HFF-Myc (cell line): ENCODE measurements around the gene HNRNPH3.

Source experiments
- DNase-seq: peaks from one replicate; pipeline ENCODE4 v3.0.0-alpha.2; 2011; ENCODE audit warnings: low read depth; ENCODE audit errors: extremely low read depth
- H3K4me3 ChIP-seq: replicated peaks from 2 replicates; pipeline ENCODE4 v1.5.1; 2011; ENCODE audit warnings: low read depth, mild to moderate bottlenecking, control low read depth, low read length
- TF ChIP-seq, protein P1 (sequence below): IDR thresholded peaks from 2 replicates; pipeline ENCODE4 v1.5.1; 2012; ENCODE audit warnings: mild to moderate bottlenecking, low read depth, low read length, control low read depth; ENCODE audit errors: missing control alignments

HNRNPH3 gene

GRCh38 chr10:68332259-68333057 is 594 bp downstream of the HNRNPH3 start, which contains the start of gene PBLD:
TSS of gene PBLD (minus strand) at chr10:68332928. CDS start at chr10:68306844, 26,084 bp downstream.
- TF ChIP-seq, protein P1, sequence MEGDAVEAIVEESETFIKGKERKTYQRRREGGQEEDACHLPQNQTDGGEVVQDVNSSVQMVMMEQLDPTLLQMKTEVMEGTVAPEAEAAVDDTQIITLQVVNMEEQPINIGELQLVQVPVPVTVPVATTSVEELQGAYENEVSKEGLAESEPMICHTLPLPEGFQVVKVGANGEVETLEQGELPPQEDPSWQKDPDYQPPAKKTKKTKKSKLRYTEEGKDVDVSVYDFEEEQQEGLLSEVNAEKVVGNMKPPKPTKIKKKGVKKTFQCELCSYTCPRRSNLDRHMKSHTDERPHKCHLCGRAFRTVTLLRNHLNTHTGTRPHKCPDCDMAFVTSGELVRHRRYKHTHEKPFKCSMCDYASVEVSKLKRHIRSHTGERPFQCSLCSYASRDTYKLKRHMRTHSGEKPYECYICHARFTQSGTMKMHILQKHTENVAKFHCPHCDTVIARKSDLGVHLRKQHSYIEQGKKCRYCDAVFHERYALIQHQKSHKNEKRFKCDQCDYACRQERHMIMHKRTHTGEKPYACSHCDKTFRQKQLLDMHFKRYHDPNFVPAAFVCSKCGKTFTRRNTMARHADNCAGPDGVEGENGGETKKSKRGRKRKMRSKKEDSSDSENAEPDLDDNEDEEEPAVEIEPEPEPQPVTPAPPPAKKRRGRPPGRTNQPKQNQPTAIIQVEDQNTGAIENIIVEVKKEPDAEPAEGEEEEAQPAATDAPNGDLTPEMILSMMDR, result peak; percentile 18

GRCh38 chr10:68333058-68333395 is 1.2 kb downstream of the HNRNPH3 start:
- H3K4me3 ChIP-seq, result peak overlapping the region; percentile 80

More at GRCh38 chr10:68332259-68333057, 594 bp downstream of the HNRNPH3 start, which contains the start of gene PBLD:
- no peak for DNase-seq
- peak within 1 kb of the TSS; percentile 80 for H3K4me3 ChIP-seq

DNA sequence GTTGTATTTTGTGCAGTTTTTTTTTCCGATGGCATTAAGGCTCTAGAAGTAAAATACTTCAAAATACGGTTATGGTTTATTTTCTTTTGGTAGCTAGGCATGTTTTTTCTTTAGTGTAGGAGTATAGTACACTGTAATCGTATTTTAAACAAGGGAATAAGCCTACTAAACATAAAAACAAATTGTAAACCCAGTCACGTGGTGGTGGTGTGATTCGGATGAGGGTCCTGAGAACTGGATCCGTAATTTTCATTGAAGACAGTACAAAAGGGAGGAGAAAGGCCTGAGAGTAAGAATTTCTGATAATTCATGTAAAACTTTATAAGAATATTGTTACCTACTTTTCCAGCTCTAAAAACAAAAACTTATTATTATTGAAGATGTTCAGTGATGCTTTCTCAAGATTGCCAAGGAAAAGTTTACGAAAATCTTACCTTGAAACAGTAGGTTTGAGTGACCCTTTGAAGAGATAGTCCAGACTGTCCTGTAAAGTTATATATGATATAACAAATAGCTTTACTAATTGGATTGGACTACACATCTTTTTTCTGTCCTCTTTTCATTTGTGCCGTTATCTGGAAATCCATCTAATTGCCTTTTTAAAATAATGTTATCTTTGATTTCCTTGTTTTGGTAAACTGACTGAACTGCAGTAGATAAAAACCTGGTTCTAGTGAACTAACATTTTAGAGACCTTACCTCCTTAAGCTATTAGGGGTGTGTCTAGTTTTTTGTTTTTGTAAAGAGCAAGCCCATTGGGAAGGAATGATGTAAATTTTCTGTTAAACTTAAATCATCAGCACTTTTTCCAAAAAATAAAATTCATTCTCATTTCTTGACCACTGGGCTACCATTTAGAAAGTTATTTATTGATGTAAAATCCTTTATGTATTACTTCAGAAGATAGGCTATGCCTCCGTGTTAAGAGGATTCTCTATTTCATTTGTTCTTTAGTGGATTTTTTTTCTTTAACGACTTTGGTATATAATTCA is 1.9 kb downstream of the HNRNPH3 start:
- TF ChIP-seq, protein P1, result no peak
- H3K4me3 ChIP-seq, result peak overlapping the region; percentile 80
- no peak for DNase-seq

More at GRCh38 chr10:68333058-68333395, 1.2 kb downstream of the HNRNPH3 start:
- TF ChIP-seq, protein P1, result no peak
- DNase-seq, result no peak

- TF ChIP-seq, protein P1, result no peak
- peak overlapping the region; percentile 80 for H3K4me3 ChIP-seq
- DNase-seq, result no peak
Measured at GRCh38 chr10:68334672-68335467, 3.0 kb downstream of the HNRNPH3 start.

DNA sequence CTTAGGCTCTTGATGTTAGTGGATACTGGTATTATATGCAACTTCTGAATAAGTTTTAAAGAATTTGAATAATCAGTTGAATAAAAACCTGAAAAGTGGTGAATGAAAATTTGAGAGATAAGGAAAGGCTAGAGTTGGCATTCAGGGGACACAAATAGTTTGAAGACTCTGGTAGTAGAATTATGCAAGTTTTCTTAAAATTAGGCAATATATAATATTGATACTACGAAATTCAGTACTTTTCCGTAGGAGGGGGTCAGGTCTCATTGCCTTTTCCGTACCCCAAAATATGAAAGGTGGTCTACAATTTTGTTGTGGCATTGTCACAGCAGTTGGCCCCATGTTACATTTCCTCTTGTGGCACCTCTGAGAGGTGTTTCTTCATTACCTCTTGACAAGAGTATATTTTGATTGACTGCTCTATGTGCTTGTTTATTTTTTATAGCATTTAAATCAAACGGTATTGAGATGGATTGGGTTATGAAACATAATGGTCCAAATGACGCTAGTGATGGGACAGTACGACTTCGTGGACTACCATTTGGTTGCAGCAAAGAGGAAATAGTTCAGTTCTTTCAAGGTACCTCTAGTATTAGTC is 5.0 kb downstream of the HNRNPH3 start:
- TF ChIP-seq, protein P1, result no peak
- peak overlapping the region; percentile 4; the same call in 1 of the 2 replicates for H3K4me3 ChIP-seq
- DNase-seq, result no peak
